HEK293 (cell line): ENCODE data around the gene ZNF446.

Source experiments
- CTCF ChIA-PET: fragments of 350-600 bp; formaldehyde crosslinking; extraction: SDS; loops from one replicate; lab custom pipeline; 2021; ENCODE audit warnings: antibody characterized with exemption; lab: Yijun Ruan, JAX
- POLR2A ChIA-PET: fragments of 300-600 bp; formaldehyde crosslinking; extraction: SDS; loops from one replicate; lab custom pipeline; 2020; ENCODE audit warnings: antibody characterized with exemption, inconsistent platforms; lab: Yijun Ruan, JAX
- H3K27ac ChIP-seq: fragments of 200-500 bp; sonication (Bioruptor generic); 2 replicates; pipeline ENCODE4 v1.5.1; 2014; ENCODE audit warnings: low read depth, low read length, control low read depth, inconsistent platforms; ENCODE audit errors: extremely low read depth
- H3K36me3 ChIP-seq, 2 experiments: fragments of 200-500 bp in 1 of 2; sonication (Bioruptor generic) in 1 of 2; 1 replicate in 1 of 2; 2 replicates in 1 of 2; pipeline ENCODE4 v1.5.1; 2014 to 2017; ENCODE audit warnings: inconsistent platforms in 2 of 2, low read length in 2 of 2; ENCODE audit not compliant: control insufficient read depth in 2 of 2, insufficient read depth in 1 of 2
- H3K4me1 ChIP-seq: fragments of 200-500 bp; sonication (Bioruptor generic); 2 replicates; pipeline ENCODE4 v1.5.1; 2014; ENCODE audit warnings: mild to moderate bottlenecking, low read length, inconsistent platforms; ENCODE audit not compliant: control insufficient read depth, insufficient read depth
- H3K4me3 ChIP-seq: 2 replicates; pipeline ENCODE4 v1.5.1; 2011; ENCODE audit warnings: low read depth, mild to moderate bottlenecking, control low read depth, low read length, moderate library complexity
- H3K9me3 ChIP-seq: fragments of 200-500 bp; sonication (Bioruptor generic); 2 replicates; pipeline ENCODE4 v1.5.1; 2014; ENCODE audit warnings: low read depth, low read length, inconsistent platforms; ENCODE audit not compliant: control insufficient read depth, insufficient read depth
- GLIS1 ChIP-seq: fragments of 450-650 bp; formaldehyde crosslinking; IDR thresholded peaks from 2 replicates; pipeline ENCODE4 v1.5.1; 2016; ENCODE audit warnings: missing biosample characterization, missing genetic modification characterization
- HOXA7 ChIP-seq: sonication (generic); formaldehyde crosslinking; IDR thresholded peaks from 2 replicates; pipeline ENCODE4 v1.8.1; 2022; ENCODE audit warnings: missing genetic modification reagents, borderline replicate concordance
- KLF7 ChIP-seq: fragments of 450-650 bp; formaldehyde crosslinking; IDR thresholded peaks from 2 replicates; pipeline ENCODE4 v1.5.1; 2016; ENCODE audit warnings: missing biosample characterization, missing genetic modification characterization, borderline replicate concordance
- PRDM1 ChIP-seq: fragments of 450-650 bp; formaldehyde crosslinking; IDR thresholded peaks from 2 replicates; pipeline ENCODE4; 2016; ENCODE audit warnings: missing biosample characterization, missing genetic modification characterization
- SCRT1 ChIP-seq: fragments of 450-650 bp; formaldehyde crosslinking; IDR thresholded peaks from 2 replicates; pipeline ENCODE4 v1.5.1; 2016; ENCODE audit warnings: missing biosample characterization, missing genetic modification characterization, borderline replicate concordance
- SCRT2 ChIP-seq: fragments of 450-650 bp; formaldehyde crosslinking; IDR thresholded peaks from 2 replicates; pipeline ENCODE4 v1.5.1; 2016; ENCODE audit warnings: missing biosample characterization, missing genetic modification characterization
- ZIC2 ChIP-seq: fragments of 450-650 bp; formaldehyde crosslinking; IDR thresholded peaks from 2 replicates; pipeline ENCODE4 v1.5.1; 2016; ENCODE audit warnings: missing biosample characterization, missing genetic modification characterization
- ZNF10 ChIP-seq: fragments of 450-650 bp; formaldehyde crosslinking; IDR thresholded peaks from 2 replicates; pipeline ENCODE4 v1.5.1; 2017; ENCODE audit warnings: missing biosample characterization, missing genetic modification characterization
- ZNF140 ChIP-seq: fragments of 450-650 bp; formaldehyde crosslinking; IDR thresholded peaks from 2 replicates; pipeline ENCODE4 v1.5.1; 2016; ENCODE audit warnings: missing biosample characterization, missing genetic modification characterization
- ZNF184 ChIP-seq: fragments of 450-650 bp; IDR thresholded peaks from 2 replicates; pipeline ENCODE4 v1.5.1; 2018; ENCODE audit warnings: missing biosample characterization, mild to moderate bottlenecking, missing genetic modification characterization
- ZNF211 ChIP-seq: fragments of 450-650 bp; formaldehyde crosslinking; IDR thresholded peaks from 2 replicates; pipeline ENCODE4 v1.5.1; 2016; ENCODE audit warnings: low read depth, missing biosample characterization, missing genetic modification characterization
- ZNF214 ChIP-seq: fragments of 450-650 bp; formaldehyde crosslinking; IDR thresholded peaks from 2 replicates; pipeline ENCODE4 v1.5.1; 2017; ENCODE audit warnings: missing biosample characterization, mild to moderate bottlenecking, missing genetic modification characterization, borderline replicate concordance
- ZNF221 ChIP-seq: fragments of 450-650 bp; formaldehyde crosslinking; IDR thresholded peaks from 2 replicates; pipeline ENCODE4 v1.5.1; 2017; ENCODE audit warnings: missing biosample characterization, missing genetic modification characterization, borderline replicate concordance
- ZNF23 ChIP-seq: fragments of 450-650 bp; formaldehyde crosslinking; IDR thresholded peaks from 2 replicates; pipeline ENCODE4 v1.5.1; 2016; ENCODE audit warnings: missing biosample characterization, missing genetic modification characterization, borderline replicate concordance
- ZNF292 ChIP-seq: fragments of 450-650 bp; formaldehyde crosslinking; IDR thresholded peaks from 2 replicates; pipeline ENCODE4 v1.5.1; 2016; ENCODE audit warnings: low read depth, missing biosample characterization, missing genetic modification characterization, borderline replicate concordance
- ZNF341 ChIP-seq: fragments of 450-650 bp; formaldehyde crosslinking; IDR thresholded peaks from 2 replicates; pipeline ENCODE4; 2016; ENCODE audit warnings: low read depth, missing biosample characterization, missing genetic modification characterization
- ZNF354C ChIP-seq: fragments of 450-650 bp; formaldehyde crosslinking; IDR thresholded peaks from 2 replicates; pipeline ENCODE4 v1.5.1; 2016; ENCODE audit warnings: missing biosample characterization, missing genetic modification characterization, low read depth, borderline replicate concordance
- ZNF366 ChIP-seq: fragments of 450-650 bp; formaldehyde crosslinking; conservative IDR thresholded peaks from 2 replicates; pipeline ENCODE4 v1.5.1; 2016; ENCODE audit warnings: missing biosample characterization, missing genetic modification characterization
- ZNF600 ChIP-seq: fragments of 450-650 bp; formaldehyde crosslinking; IDR thresholded peaks from 2 replicates; pipeline ENCODE4 v1.5.1; 2016; ENCODE audit warnings: missing biosample characterization, missing genetic modification characterization
- ZNF610 ChIP-seq: fragments of 450-650 bp; formaldehyde crosslinking; IDR thresholded peaks from 2 replicates; pipeline ENCODE4 v1.5.1; 2016; ENCODE audit warnings: missing biosample characterization, missing genetic modification characterization, borderline replicate concordance
- ZNF626 ChIP-seq: fragments of 450-650 bp; sonication (Bioruptor Pico); formaldehyde crosslinking; IDR thresholded peaks from 2 replicates; pipeline ENCODE4 v1.5.1; 2018; ENCODE audit warnings: missing biosample characterization, missing genetic modification characterization, inconsistent platforms
- ZNF660 ChIP-seq: fragments of 450-650 bp; IDR thresholded peaks from 2 replicates; pipeline ENCODE4 v1.5.1; 2018; ENCODE audit warnings: missing biosample characterization, mild to moderate bottlenecking, missing genetic modification characterization
- ZNF670 ChIP-seq: fragments of 450-650 bp; formaldehyde crosslinking; IDR thresholded peaks from 2 replicates; pipeline ENCODE4 v1.5.1; 2016; ENCODE audit warnings: missing biosample characterization, missing genetic modification characterization, low read depth
- ZNF791 ChIP-seq: fragments of 450-650 bp; formaldehyde crosslinking; IDR thresholded peaks from 2 replicates; pipeline ENCODE4 v1.5.1; 2016; ENCODE audit warnings: missing biosample characterization, missing genetic modification characterization
- ZSCAN16 ChIP-seq: fragments of 450-650 bp; formaldehyde crosslinking; IDR thresholded peaks from 2 replicates; pipeline ENCODE4 v1.5.1; 2016; ENCODE audit warnings: missing biosample characterization, missing genetic modification characterization
- TF ChIP-seq, protein P1 (sequence below): fragments of 450-650 bp; formaldehyde crosslinking; IDR thresholded peaks from 2 replicates; pipeline ENCODE4 v1.5.1; 2016; ENCODE audit warnings: missing biosample characterization, missing genetic modification characterization
- TF ChIP-seq, protein P2 (sequence below): fragments of 450-650 bp; formaldehyde crosslinking; IDR thresholded peaks from 2 replicates; pipeline ENCODE4 v1.5.0; 2017; ENCODE audit warnings: missing biosample characterization, missing genetic modification characterization, borderline replicate concordance

The ZNF446 gene

DNA sequence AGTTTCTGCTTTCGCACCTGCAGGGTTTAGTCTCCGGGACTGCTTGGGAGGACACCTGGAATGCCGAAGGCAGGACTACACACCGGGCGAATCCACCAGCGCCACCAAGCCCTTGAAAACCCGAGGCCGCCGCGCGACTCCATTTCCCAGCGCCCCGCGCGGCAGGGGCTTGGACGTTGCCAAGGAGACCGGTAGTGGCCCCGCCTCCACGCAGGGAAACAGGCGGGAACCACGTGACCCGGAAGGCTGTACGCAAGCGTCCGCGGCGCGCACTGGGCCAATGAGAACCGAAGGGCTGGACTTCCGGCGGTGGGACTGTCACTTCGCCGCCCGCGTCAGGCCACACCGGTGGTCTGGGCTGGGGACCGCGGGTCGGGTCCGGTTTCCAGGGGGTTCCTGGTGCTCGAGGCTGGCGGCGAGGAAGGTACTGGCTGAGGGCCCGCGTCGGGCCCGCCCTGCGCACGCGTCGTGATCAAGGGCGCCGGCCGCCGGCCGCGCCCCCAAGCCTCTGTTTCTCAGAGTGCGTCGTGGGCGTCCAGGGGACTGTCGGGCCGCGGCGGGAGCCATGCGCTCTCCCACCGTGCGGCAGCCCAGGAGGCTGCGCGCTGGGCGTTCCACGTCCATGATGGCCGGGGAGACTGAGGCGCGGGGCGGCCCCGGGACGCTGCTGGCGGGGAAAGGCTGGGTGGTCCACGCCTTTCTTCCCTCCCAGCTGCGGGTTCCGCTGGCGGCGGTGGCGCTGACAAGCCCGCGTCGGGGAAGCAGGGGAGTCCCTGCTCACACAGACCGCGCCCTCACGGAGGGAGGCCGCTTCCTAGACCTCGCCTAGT, 9.2 kb upstream of the ZNF446 start, which contains the start of gene ZNF324 (continued):
- TF ChIP-seq ZNF221 (no peak), ZNF600 (tag by site-specific recombination) (no peak), ZNF341 (no peak), ZNF23 (tag by site-specific recombination) (no peak), ZNF354C (no peak), ZNF610 (tag by site-specific recombination) (no peak), ZNF292 (tag by site-specific recombination) (no peak), GLIS1 (tag by site-specific recombination) (peak; percentile 89), ZNF214 (no peak), ZNF626 (tag by site-specific recombination) (no peak), ZNF670 (tag by site-specific recombination) (no peak), KLF7 (tag by site-specific recombination) (no peak), ZNF211 (tag by site-specific recombination) (no peak), HOXA7 (CRISPR knock-in tag) (no peak), ZNF660 (tag by site-specific recombination) (peak; percentile 56; the same call in 1 of the 2 replicates), ZSCAN16 (tag by site-specific recombination) (no peak), ZNF140 (tag by site-specific recombination) (no peak), ZNF184 (tag by site-specific recombination) (no peak)
- TF ChIP-seq, protein P1, sequence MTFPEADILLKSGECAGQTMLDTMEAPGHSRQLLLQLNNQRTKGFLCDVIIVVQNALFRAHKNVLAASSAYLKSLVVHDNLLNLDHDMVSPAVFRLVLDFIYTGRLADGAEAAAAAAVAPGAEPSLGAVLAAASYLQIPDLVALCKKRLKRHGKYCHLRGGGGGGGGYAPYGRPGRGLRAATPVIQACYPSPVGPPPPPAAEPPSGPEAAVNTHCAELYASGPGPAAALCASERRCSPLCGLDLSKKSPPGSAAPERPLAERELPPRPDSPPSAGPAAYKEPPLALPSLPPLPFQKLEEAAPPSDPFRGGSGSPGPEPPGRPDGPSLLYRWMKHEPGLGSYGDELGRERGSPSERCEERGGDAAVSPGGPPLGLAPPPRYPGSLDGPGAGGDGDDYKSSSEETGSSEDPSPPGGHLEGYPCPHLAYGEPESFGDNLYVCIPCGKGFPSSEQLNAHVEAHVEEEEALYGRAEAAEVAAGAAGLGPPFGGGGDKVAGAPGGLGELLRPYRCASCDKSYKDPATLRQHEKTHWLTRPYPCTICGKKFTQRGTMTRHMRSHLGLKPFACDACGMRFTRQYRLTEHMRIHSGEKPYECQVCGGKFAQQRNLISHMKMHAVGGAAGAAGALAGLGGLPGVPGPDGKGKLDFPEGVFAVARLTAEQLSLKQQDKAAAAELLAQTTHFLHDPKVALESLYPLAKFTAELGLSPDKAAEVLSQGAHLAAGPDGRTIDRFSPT (tag by site-specific recombination): no peak

DNA sequence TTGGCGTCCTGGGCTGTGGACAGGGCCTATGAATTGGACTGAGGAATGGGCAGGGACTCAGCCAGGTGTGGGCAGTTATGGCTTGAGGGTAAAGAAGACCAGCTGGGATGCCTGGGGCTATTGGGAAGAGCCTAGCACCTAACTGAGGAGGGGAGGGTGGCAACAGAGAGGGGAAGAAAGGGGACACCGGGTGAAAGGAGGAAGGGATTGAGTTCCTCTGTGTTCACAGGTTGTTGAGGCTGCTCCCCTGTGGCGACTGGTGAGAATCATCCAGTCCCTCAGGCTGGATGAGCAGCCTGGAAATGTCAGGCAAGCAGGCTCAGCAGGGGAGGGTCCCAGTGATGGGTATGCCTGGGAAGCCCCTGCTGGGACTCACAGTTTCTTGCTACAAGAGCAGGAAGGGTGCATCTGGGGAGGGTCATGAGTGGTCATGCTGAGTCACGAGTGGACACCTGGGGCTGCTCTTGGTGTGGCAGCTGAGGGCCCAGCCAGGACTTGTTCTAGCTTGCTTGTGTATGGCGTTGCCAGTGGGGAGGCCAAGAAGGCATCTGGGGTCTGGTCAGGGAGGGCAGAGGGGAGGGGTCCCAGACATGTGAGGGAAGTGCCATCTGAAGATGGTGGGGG, 7.8 kb upstream of the ZNF446 start:
- ChIA-PET CTCF (interaction anchor here (0.8 to 1.2 kb wide), 4 partner anchors 29 to 80 kb away, joined by 3 read pairs; partner anchors contain the start of gene ZBTB45), POLR2A (interaction anchor here (0.6 to 2.6 kb wide), 2 partner anchors 51 to 91 kb away, joined by 3 to 10 read pairs; partner anchors contain the start of gene ZBTB45)
- peaks cover 6 to 42% of the 10 kb centered on the region in 2 experiments for H3K36me3 ChIP-seq
- no peaks in the 10 kb centered on the region; the same call in 1 of the 2 replicates for H3K4me1 ChIP-seq
- TF ChIP-seq ZIC2 (tag by site-specific recombination): peak; percentile 99
- TF ChIP-seq PRDM1 (tag by site-specific recombination): peak; percentile 80
- TF ChIP-seq ZNF366 (tag by site-specific recombination): 0 out of 2 replicates have a peak, but pooled peaks have one; percentile 21
- TF ChIP-seq, protein P2, sequence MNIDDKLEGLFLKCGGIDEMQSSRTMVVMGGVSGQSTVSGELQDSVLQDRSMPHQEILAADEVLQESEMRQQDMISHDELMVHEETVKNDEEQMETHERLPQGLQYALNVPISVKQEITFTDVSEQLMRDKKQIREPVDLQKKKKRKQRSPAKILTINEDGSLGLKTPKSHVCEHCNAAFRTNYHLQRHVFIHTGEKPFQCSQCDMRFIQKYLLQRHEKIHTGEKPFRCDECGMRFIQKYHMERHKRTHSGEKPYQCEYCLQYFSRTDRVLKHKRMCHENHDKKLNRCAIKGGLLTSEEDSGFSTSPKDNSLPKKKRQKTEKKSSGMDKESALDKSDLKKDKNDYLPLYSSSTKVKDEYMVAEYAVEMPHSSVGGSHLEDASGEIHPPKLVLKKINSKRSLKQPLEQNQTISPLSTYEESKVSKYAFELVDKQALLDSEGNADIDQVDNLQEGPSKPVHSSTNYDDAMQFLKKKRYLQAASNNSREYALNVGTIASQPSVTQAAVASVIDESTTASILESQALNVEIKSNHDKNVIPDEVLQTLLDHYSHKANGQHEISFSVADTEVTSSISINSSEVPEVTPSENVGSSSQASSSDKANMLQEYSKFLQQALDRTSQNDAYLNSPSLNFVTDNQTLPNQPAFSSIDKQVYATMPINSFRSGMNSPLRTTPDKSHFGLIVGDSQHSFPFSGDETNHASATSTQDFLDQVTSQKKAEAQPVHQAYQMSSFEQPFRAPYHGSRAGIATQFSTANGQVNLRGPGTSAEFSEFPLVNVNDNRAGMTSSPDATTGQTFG (tag by site-specific recombination): no peak
- no peak for TF ChIP-seq ZNF791 (tag by site-specific recombination)
- TF ChIP-seq SCRT1 (tag by site-specific recombination): no peak
- TF ChIP-seq GLIS1 (tag by site-specific recombination): peak; percentile 18; the same call in 1 of the 2 replicates
- peak; percentile 62; the same call in 1 of the 2 replicates for TF ChIP-seq SCRT2 (tag by site-specific recombination)
- peak; percentile 64 for TF ChIP-seq ZNF341
- TF ChIP-seq ZNF10: no peak
- no peaks in the 10 kb centered on the region for H3K9me3 ChIP-seq
- peak overlapping the region; percentile 34 for H3K4me3 ChIP-seq
- no peak overlapping the region for H3K27ac ChIP-seq
